B cell (primary cell): Measurements from ENCODE around the gene ADCY1. TPM values are rescaled to one million over a fixed set of nuclear protein-coding genes. Genes with fewer than 3 reads are reported as not detected.

Experiments used
- ATAC-seq: fragments of 200-7000 bp; cut with Tn5 transposase; one replicate; pipeline ENCODE4 v1.10.0; 2021; ENCODE audit warnings: low read depth, mild to moderate bottlenecking, moderate number of reproducible peaks, moderate library complexity
- CTCF ChIA-PET: fragments of 350-600 bp; sonication (Branson Sonifier 250); formaldehyde crosslinking; loops from one replicate; lab custom pipeline; 2021; ENCODE audit warnings: antibody characterized with exemption, inconsistent platforms; lab: Charles Lee
- POLR2A ChIA-PET: fragments of 350-600 bp; sonication (Branson Sonifier 250); formaldehyde crosslinking; loops from one replicate; lab custom pipeline; 2021; ENCODE audit warnings: antibody characterized with exemption; lab: Charles Lee
- DNase-seq: peaks from one replicate; pipeline ENCODE4 v3.0.0; 2013
- H2AFZ ChIP-seq: 2 replicates; pipeline ENCODE4 v1.6.1; 2012; ENCODE audit warnings: mild to moderate bottlenecking, low read depth, low read length; ENCODE audit not compliant: insufficient read depth, poor library complexity, severe bottlenecking
- H3K27ac ChIP-seq, 2 donors: 1 replicate in 1 of 2; 2 replicates in 1 of 2; pipeline ENCODE4 v1.5.1; 2012 to 2013; ENCODE audit warnings: low read length in 2 of 2, mild to moderate bottlenecking in 2 of 2, moderate library complexity in 1 of 2
- H3K27me3 ChIP-seq, 4 experiments: fragments of 200-600 bp in 1 of 4; sonication (generic) in 1 of 4; replicated peaks in 1 of 4; 1 replicate in 2 of 4; 2 replicates in 2 of 4; pipeline versions ENCODE4 v1.6.1 to v1.7.0; 2013 to 2016; ENCODE audit warnings: low read length in 3 of 4, mild to moderate bottlenecking in 2 of 4, mixed read lengths in 1 of 4, moderate library complexity in 1 of 4; ENCODE audit not compliant: insufficient read depth in 4 of 4, control insufficient read depth in 3 of 4; ENCODE audit errors: control extremely low read depth in 1 of 4
- H3K36me3 ChIP-seq, 2 experiments: replicated peaks in 1 of 2; 1 replicate in 1 of 2; 2 replicates in 1 of 2; pipeline versions ENCODE4 v1.6.1 to v1.7.1; 2013; ENCODE audit warnings: low read length in 1 of 2; ENCODE audit not compliant: insufficient read depth in 2 of 2, control insufficient read depth in 1 of 2; ENCODE audit errors: control extremely low read depth in 1 of 2, extremely low read depth in 1 of 2
- H3K4me1 ChIP-seq, 2 donors: fragments of 200-600 bp in 1 of 2; sonication (generic) in 1 of 2; 1 replicate in 1 of 2; 2 replicates in 1 of 2; pipeline versions ENCODE4 v1.5.1 to v1.6.1; 2013 to 2017; ENCODE audit warnings: low read length in 2 of 2; ENCODE audit not compliant: control insufficient read depth in 2 of 2, insufficient read depth in 2 of 2
- H3K4me2 ChIP-seq: replicated peaks from 2 replicates; pipeline ENCODE3; 2012; ENCODE audit warnings: mild to moderate bottlenecking, low read depth, low read length; ENCODE audit not compliant: poor library complexity, severe bottlenecking
- H3K4me3 ChIP-seq, 5 experiments: fragments of 200-600 bp in 1 of 5; sonication (generic) in 1 of 5; 1 replicate in 3 of 5; 2 replicates in 2 of 5; pipeline versions ENCODE4 v1.5.1 to v1.7.0; 2011 to 2016; ENCODE audit warnings: low read length in 4 of 5, mild to moderate bottlenecking in 4 of 5, low read depth in 2 of 5, control low read depth in 1 of 5, moderate library complexity in 1 of 5; ENCODE audit not compliant: insufficient read depth in 1 of 5; ENCODE audit errors: control extremely low read depth in 1 of 5, extremely low read depth in 1 of 5
- H3K79me2 ChIP-seq: fragments of 200-600 bp; sonication (generic); one replicate; pipeline ENCODE4 v1.6.0; 2016; ENCODE audit warnings: low read length; ENCODE audit not compliant: control insufficient read depth, insufficient read depth
- H3K9ac ChIP-seq: fragments of 200-600 bp; sonication (generic); 2 replicates; pipeline ENCODE4 v1.6.1; 2017; ENCODE audit warnings: mild to moderate bottlenecking, low read length, moderate library complexity
- H3K9me3 ChIP-seq, 3 donors: one replicate each; pipeline versions ENCODE4 v1.6.1 to v1.7.1; 2013; ENCODE audit warnings: low read length in 2 of 3; ENCODE audit not compliant: control insufficient read depth in 2 of 3, insufficient read depth in 1 of 3; ENCODE audit errors: control extremely low read depth in 1 of 3
- H4K20me1 ChIP-seq: 2 replicates; pipeline ENCODE4 v1.6.0; 2012; ENCODE audit warnings: mild to moderate bottlenecking, low read length; ENCODE audit not compliant: insufficient read depth, control insufficient read depth, poor library complexity, severe bottlenecking
- H3K27ac Mint-ChIP-seq: one replicate; pipeline ENCODE4 v1.8.0; 2021; ENCODE audit warnings: mixed read lengths
- H3K27me3 Mint-ChIP-seq: one replicate; pipeline ENCODE4 v1.8.0; 2021; ENCODE audit warnings: mixed read lengths
- H3K4me1 Mint-ChIP-seq: one replicate; pipeline ENCODE4 v1.8.0; 2021; ENCODE audit warnings: mixed read lengths
- H3K4me3 Mint-ChIP-seq: one replicate; pipeline ENCODE4 v1.8.0; 2021; ENCODE audit warnings: mixed read lengths
- H3K9me3 Mint-ChIP-seq: one replicate; pipeline ENCODE4 v1.8.0; 2022; ENCODE audit warnings: mixed read lengths; ENCODE audit not compliant: insufficient read depth
- EZH2 ChIP-seq: IDR thresholded peaks from 2 replicates; pipeline ENCODE4 v1.6.1; 2012; ENCODE audit warnings: borderline replicate concordance, low read depth, mild to moderate bottlenecking, moderate library complexity, low read length; ENCODE audit not compliant: insufficient read depth, poor library complexity, severe bottlenecking
- WGBS: methylation state at CpG from one replicate; pipeline ENCODE4 v1.1.5; 2013; ENCODE audit warnings: missing lambda C conversion rate; ENCODE audit not compliant: insufficient coverage; 5-methylcytosine and 5-hydroxymethylcytosine counted together
- intact Hi-C: fragments of 100-400 bp; cut with micrococcal nuclease; formaldehyde crosslinking; loops from one replicate; pipeline ENCODE4 v1.10.0; 2022
- polyA plus RNA-seq: library from polyadenylated mRNA; depleted of rRNA; stranded (reverse); fragments of >200 nt; gene quantifications from 2 replicates; pipeline ENCODE4 v1.2.3, GENCODE V29; 2012
- total RNA-seq, 2 donors: library from RNA; stranded (reverse); fragments of 120-200 nt in 1 of 2; gene quantifications; 1 replicate in 1 of 2; 2 replicates in 1 of 2; pipeline versions ENCODE4 v1.2.3 to v1.2.4, GENCODE V29; 2013 to 2022
- TF ChIP-seq, protein P1 (sequence below): fragments of 200-600 bp; IDR thresholded peaks from one replicate; pipeline ENCODE4 v1.8.0; 2022; ENCODE audit warnings: antibody characterized with exemption, mild to moderate bottlenecking

The ADCY1 gene
- total and polyA plus RNA-seq, 2 donors (not counting 1 experiment from before 2014, with no cell fraction given): 0.05 to 0.12 TPM

DNA sequence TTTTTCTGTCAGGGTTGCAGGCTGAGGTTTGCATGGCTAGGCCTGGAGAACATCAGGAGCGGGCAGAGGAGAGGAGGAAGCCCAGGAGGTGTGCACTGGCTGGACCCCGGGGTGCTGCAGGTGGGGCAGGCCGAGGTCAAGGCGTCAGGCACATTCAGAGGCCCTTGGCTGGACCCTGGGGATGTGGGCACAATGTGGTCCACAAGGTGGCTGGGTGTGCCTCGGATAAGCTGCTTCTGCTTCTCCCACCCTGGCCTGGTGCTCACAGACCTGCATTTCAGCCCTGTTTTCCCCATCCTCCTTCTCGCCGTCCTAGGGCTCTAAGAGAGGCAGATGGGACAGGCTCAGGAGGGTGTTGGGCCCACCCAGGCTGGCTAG lies 108.2 kb downstream of the ADCY1 start:
- Histone ChIP-seq H4K20me1 (no peaks in the 10 kb centered on the region), H3K27ac (no peak overlapping the region), H3K27me3 (peaks cover 0 to 8% (median 2%) of the 10 kb centered on the region in 4 experiments), H3K36me3 (no peaks in the 10 kb centered on the region), H3K4me2 (no peak overlapping the region), H3K79me2 (no peaks in the 10 kb centered on the region), H3K9ac (no peak overlapping the region), H3K4me3 (no peak overlapping the region), H2AFZ (no peak overlapping the region), H3K4me1 (no peaks in the 10 kb centered on the region), H3K9me3 (no peaks in the 10 kb centered on the region)
- Mint-ChIP-seq H3K4me3 (no peak overlapping the region), H3K4me1 (no peaks in the 10 kb centered on the region), H3K9me3 (no peaks in the 10 kb centered on the region), H3K27me3 (peaks cover 9% of the 10 kb centered on the region), H3K27ac (no peak overlapping the region)
- 94% methylated on average over 5 of the region's 7 CpGs for WGBS
- ATAC-seq (no peak), DNase-seq (no peak)
- POLR2A ChIA-PET: no interaction called here
- CTCF ChIA-PET: no interaction called here
- intact Hi-C loops: no loop called here
- TF ChIP-seq, protein P1, sequence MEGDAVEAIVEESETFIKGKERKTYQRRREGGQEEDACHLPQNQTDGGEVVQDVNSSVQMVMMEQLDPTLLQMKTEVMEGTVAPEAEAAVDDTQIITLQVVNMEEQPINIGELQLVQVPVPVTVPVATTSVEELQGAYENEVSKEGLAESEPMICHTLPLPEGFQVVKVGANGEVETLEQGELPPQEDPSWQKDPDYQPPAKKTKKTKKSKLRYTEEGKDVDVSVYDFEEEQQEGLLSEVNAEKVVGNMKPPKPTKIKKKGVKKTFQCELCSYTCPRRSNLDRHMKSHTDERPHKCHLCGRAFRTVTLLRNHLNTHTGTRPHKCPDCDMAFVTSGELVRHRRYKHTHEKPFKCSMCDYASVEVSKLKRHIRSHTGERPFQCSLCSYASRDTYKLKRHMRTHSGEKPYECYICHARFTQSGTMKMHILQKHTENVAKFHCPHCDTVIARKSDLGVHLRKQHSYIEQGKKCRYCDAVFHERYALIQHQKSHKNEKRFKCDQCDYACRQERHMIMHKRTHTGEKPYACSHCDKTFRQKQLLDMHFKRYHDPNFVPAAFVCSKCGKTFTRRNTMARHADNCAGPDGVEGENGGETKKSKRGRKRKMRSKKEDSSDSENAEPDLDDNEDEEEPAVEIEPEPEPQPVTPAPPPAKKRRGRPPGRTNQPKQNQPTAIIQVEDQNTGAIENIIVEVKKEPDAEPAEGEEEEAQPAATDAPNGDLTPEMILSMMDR: no peak
- no peak for TF ChIP-seq EZH2

DNA sequence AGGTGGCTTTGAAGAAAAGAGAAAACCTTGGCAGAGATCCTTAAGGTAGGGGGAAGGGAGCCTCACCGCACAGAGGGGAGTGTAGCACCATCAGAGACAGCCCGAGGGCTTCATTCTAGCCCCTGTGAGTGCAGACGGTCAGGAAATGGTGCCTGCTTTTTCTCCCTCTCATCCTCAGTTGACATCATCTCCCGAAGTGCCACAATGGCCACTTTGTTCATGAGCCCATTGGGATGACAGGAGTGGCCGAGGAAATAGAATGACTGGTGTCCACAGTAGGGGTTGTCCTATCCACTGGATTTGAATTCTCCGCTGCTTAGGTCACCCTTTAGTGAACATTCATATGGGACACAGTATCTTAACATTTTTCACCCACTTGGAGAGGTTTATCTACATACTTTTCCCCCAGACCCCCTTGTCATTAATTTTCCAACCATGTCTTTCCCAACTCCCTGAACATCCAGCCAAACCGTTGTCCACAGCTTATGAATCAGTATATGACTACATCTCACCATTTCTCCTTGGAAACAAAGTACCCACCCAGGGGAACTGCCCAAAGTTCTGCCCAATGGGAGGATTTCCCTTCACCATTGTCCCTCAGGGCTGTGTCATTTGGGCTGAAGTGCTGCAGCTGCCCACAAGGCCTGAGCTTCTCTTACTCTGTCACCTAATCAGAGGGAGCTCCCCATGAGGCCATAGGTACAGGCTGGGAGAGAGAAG lies 108.8 kb downstream of the ADCY1 start:
- Histone ChIP-seq H4K20me1 (no peaks in the 10 kb centered on the region), H3K27ac (no peak overlapping the region), H3K9me3 (no peaks in the 10 kb centered on the region), H3K4me1 (no peaks in the 10 kb centered on the region), H3K79me2 (no peaks in the 10 kb centered on the region), H3K9ac (no peak overlapping the region), H3K4me2 (no peak overlapping the region), H2AFZ (no peak overlapping the region), H3K4me3 (no peak overlapping the region), H3K36me3 (no peaks in the 10 kb centered on the region), H3K27me3 (peaks cover 0 to 5% (median 1%) of the 10 kb centered on the region in 4 experiments)
- ChIA-PET POLR2A (no interaction called here), CTCF (no interaction called here)
- Mint-ChIP-seq H3K4me1 (no peaks in the 10 kb centered on the region), H3K27me3 (peaks cover 6% of the 10 kb centered on the region), H3K27ac (no peak overlapping the region), H3K9me3 (no peaks in the 10 kb centered on the region), H3K4me3 (no peak overlapping the region)
- 91% methylated on average over 6 of the region's 7 CpGs for WGBS
- ATAC-seq: no peak
- DNase-seq: no peak
- intact Hi-C loops: no loop called here
- TF ChIP-seq, protein P1: no peak
- no peak for TF ChIP-seq EZH2
